K562 (cell line): ENCODE data around the gene SLC2A2.

Experiments
- EZH2 ChIP-seq: IDR thresholded peaks from 2 replicates; pipeline ENCODE4 v1.6.1; 2012; ENCODE audit warnings: low read depth, mild to moderate bottlenecking, inconsistent platforms, low read length, borderline replicate concordance
- FOXA1 ChIP-seq: fragments of 450-650 bp; IDR thresholded peaks from 2 replicates; pipeline ENCODE4 v1.6.1; 2016; ENCODE audit warnings: mild to moderate bottlenecking, borderline replicate concordance
- FOXP1 ChIP-seq: sonication (generic); formaldehyde crosslinking; IDR thresholded peaks from 2 replicates; pipeline ENCODE4 v1.8.0; 2022; ENCODE audit warnings: mild to moderate bottlenecking, missing genetic modification reagents
- HCFC1 ChIP-seq: IDR thresholded peaks from 2 replicates; pipeline ENCODE4 v1.6.1; 2012; ENCODE audit warnings: low read depth, low read length, improper control_type of control experiment
- HDAC6 ChIP-seq: IDR thresholded peaks from 2 replicates; pipeline ENCODE4 v1.6.1; 2012; ENCODE audit warnings: low read depth, mild to moderate bottlenecking, control low read depth, inconsistent platforms, low read length, moderate library complexity
- KDM1A ChIP-seq, 2 experiments: fragments of 450-650 bp; IDR thresholded peaks; 2 replicates each; pipeline ENCODE4 v1.6.1; 2016; ENCODE audit warnings: mild to moderate bottlenecking in 2 of 2
- NCOA1 ChIP-seq: fragments of 450-650 bp; IDR thresholded peaks from 2 replicates; pipeline ENCODE4 v1.6.1; 2016; ENCODE audit warnings: low read depth
- POLR2A ChIP-seq: fragments of 450-650 bp; conservative IDR thresholded peaks from 2 replicates; pipeline ENCODE4 v1.6.1; 2016
- RCOR1 ChIP-seq, 2 experiments: IDR thresholded peaks; 2 replicates each; pipeline ENCODE4 v1.6.1; 2012; ENCODE audit warnings: low read depth in 2 of 2, low read length in 2 of 2, borderline replicate concordance in 1 of 2, improper control_type of control experiment in 1 of 2
- SP1 ChIP-seq: sonication (generic); formaldehyde crosslinking; IDR thresholded peaks from 2 replicates; pipeline ENCODE4 v1.8.1; 2022; ENCODE audit warnings: mild to moderate bottlenecking, missing genetic modification reagents
- TCF7L2 ChIP-seq: fragments of 150-350 bp; IDR thresholded peaks from 2 replicates; pipeline ENCODE4 v1.6.1; 2016; ENCODE audit warnings: low read depth, mild to moderate bottlenecking, low read length, moderate library complexity
- TF ChIP-seq, protein P1 (sequence below), 3 experiments: IDR thresholded peaks in 2 of 3; conservative IDR thresholded peaks in 1 of 3; 2 replicates each; pipeline ENCODE4 v1.5.1; 2011 to 2012; ENCODE audit warnings: low read length in 3 of 3, mild to moderate bottlenecking in 3 of 3, control low read depth in 2 of 3, improper control_type of control experiment in 1 of 3, inconsistent platforms in 1 of 3, low read depth in 1 of 3, mixed read lengths in 1 of 3, moderate library complexity in 1 of 3; ENCODE audit not compliant: insufficient read depth in 2 of 3
- TF ChIP-seq, protein P2 (sequence below): sonication (generic); formaldehyde crosslinking; IDR thresholded peaks from 2 replicates; pipeline ENCODE4 v1.8.1; 2023; ENCODE audit warnings: mild to moderate bottlenecking, missing genetic modification reagents

DNA sequence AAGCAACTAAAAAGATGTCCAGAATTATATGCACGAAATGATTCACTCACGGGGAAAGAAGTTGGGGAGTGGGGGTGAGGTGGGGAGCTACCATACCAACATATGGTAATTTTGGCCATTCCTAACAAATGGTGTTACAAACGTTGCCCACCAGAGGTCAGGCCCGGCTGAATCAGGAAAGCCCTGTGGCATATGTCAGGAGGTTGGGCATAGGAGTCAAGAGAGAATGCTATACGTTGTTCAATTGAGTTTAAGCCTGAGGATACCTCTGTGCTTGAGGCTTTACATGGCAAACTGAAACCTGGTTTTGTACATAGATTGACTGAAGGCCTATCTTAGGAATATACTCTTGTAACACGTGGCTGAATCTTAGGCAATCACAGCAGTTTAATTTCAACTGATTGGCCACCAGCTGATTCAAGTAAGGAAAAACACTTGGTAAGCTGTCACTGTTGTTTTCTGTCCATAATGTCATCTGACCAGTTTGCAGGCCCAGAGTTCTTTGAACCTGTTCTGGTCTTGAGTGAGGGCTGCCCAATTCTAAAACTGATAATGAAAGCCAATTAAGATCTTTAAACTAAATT, 23.4 kb upstream of the SLC2A2 start:
- TF ChIP-seq HDAC6, result no peak
- TF ChIP-seq POLR2A, result no peak
- TF ChIP-seq, protein P1, sequence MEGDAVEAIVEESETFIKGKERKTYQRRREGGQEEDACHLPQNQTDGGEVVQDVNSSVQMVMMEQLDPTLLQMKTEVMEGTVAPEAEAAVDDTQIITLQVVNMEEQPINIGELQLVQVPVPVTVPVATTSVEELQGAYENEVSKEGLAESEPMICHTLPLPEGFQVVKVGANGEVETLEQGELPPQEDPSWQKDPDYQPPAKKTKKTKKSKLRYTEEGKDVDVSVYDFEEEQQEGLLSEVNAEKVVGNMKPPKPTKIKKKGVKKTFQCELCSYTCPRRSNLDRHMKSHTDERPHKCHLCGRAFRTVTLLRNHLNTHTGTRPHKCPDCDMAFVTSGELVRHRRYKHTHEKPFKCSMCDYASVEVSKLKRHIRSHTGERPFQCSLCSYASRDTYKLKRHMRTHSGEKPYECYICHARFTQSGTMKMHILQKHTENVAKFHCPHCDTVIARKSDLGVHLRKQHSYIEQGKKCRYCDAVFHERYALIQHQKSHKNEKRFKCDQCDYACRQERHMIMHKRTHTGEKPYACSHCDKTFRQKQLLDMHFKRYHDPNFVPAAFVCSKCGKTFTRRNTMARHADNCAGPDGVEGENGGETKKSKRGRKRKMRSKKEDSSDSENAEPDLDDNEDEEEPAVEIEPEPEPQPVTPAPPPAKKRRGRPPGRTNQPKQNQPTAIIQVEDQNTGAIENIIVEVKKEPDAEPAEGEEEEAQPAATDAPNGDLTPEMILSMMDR (IDR thresholded peaks at IDR 0.05 in 2 of 3, conservative IDR thresholded peaks at IDR 0.05 in 1 of 3; ENCODE audit: insufficient read depth in 2 of 3, low read depth in 1 of 3, low read length in 3 of 3), result peak; percentile 72 to 83 (median 78)
- no peak for TF ChIP-seq SP1 (CRISPR knock-in tag)
- no peak for TF ChIP-seq FOXP1 (CRISPR knock-in tag)
- TF ChIP-seq TCF7L2, result no peak
- TF ChIP-seq KDM1A (IDR thresholded peaks at IDR 0.05), result no peak
- TF ChIP-seq, protein P2, sequence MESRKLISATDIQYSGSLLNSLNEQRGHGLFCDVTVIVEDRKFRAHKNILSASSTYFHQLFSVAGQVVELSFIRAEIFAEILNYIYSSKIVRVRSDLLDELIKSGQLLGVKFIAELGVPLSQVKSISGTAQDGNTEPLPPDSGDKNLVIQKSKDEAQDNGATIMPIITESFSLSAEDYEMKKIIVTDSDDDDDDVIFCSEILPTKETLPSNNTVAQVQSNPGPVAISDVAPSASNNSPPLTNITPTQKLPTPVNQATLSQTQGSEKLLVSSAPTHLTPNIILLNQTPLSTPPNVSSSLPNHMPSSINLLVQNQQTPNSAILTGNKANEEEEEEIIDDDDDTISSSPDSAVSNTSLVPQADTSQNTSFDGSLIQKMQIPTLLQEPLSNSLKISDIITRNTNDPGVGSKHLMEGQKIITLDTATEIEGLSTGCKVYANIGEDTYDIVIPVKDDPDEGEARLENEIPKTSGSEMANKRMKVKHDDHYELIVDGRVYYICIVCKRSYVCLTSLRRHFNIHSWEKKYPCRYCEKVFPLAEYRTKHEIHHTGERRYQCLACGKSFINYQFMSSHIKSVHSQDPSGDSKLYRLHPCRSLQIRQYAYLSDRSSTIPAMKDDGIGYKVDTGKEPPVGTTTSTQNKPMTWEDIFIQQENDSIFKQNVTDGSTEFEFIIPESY (CRISPR knock-in tag), result no peak
- TF ChIP-seq FOXA1, result no peak
- TF ChIP-seq EZH2, result no peak
- TF ChIP-seq NCOA1, result no peak
- no peak for TF ChIP-seq HCFC1
- no peak for TF ChIP-seq RCOR1 (IDR thresholded peaks at IDR 0.05; ENCODE audit: borderline replicate concordance in 1 of 2, low read depth in 2 of 2, low read length in 2 of 2)
